ENCODE measurements around the gene MGST2.

GRCh38 chr4:139658185-139658584 lies 7.4 kb upstream of the MGST2 start:
- no peak for TF ChIP-seq CTCF (IDR thresholded peaks at IDR 0.05)
- TF ChIP-seq POLR2A (IDR thresholded peaks at IDR 0.05): no peak

Measured in body of pancreas (tissue), 4 donors.